Cardiac ventricle fibroblast (primary cell): ENCODE results near the gene CLCN7. TPM values are rescaled to one million over a fixed set of nuclear protein-coding genes. Genes with fewer than 3 reads are reported as not detected.

Experiments
- total RNA-seq: library from RNA; depleted of rRNA; stranded (reverse); fragments of >200 nt; gene quantifications from 2 replicates; pipeline ENCODE4 v1.2.3, GENCODE V29; 2015

CLCN7 gene
- 44.9 and 50.0 TPM in 2 replicates for total RNA-seq

GRCh38 chr16:1474796-1475551 lies at the start of gene CLCN7:
CLCN7 (minus strand) TSS chr16:1475028; CDS start chr16:1474974, 54 bp downstream.

GRCh38 chr16:1492923-1493745 lies 18.3 kb upstream of the CLCN7 start, which contains the start of gene TELO2:
TELO2 (plus strand) TSS chr16:1493360; CDS start chr16:1494282, 922 bp downstream.

GRCh38 chr16:1488619-1489018 lies 13.8 kb upstream of the CLCN7 start, which contains the start of gene PTX4:
PTX4 (minus strand) TSS chr16:1488944; CDS start chr16:1488909, 35 bp downstream.

GRCh38 chr16:1443980-1444729 lies 30.7 kb downstream of the CLCN7 start, which contains the start of gene CCDC154:
CCDC154 (minus strand) TSS chr16:1444556; CDS start chr16:1444322, 234 bp downstream.

GRCh38 chr16:1430759-1431496 lies 43.9 kb downstream of the CLCN7 start, which contains the start of gene PERCC1:
PERCC1 (plus strand) TSS chr16:1431078; CDS start chr16:1432594, 1,516 bp downstream.

GRCh38 chr16:1414532-1415260 lies 60.1 kb downstream of the CLCN7 start, which contains the start of gene UNKL:
UNKL (minus strand) TSS chr16:1414704; CDS start chr16:1414691, 13 bp downstream.

Other genes starting within 250 kb of the CLCN7 start
- 0.15 TPM in 1 of 2 replicates, not detected in the other for gene TPSG1, start 249.8 kb downstream of the CLCN7 start, total RNA-seq
- gene TPSB2, start 244.8 kb downstream of the CLCN7 start, total RNA-seq: not detected in 2 replicates
- gene TPSAB1, start 234.3 kb downstream of the CLCN7 start, total RNA-seq: not detected in 2 replicates
- gene TPSD1, start 219.0 kb downstream of the CLCN7 start, total RNA-seq: not detected in 2 replicates
- gene UBE2I, start 165.4 kb downstream of the CLCN7 start, total RNA-seq: 66.5 and 79.5 TPM in 2 replicates
- gene BAIAP3, start 141.4 kb downstream of the CLCN7 start, total RNA-seq: 0.15 and 0.37 TPM in 2 replicates
- gene TSR3, start 123.2 kb downstream of the CLCN7 start, total RNA-seq: 77.4 and 85.3 TPM in 2 replicates
- gene GNPTG, start 123.1 kb downstream of the CLCN7 start, total RNA-seq: 68.6 and 69.3 TPM in 2 replicates
- 18.3 and 25.6 TPM in 2 replicates for gene UNKL, start 60.3 kb downstream of the CLCN7 start, total RNA-seq
- gene UQCC4, start 54.3 kb downstream of the CLCN7 start, total RNA-seq: 9.3 and 10.5 TPM in 2 replicates
- gene PERCC1, start 44.0 kb downstream of the CLCN7 start, total RNA-seq: not detected in 2 replicates
- gene CCDC154, start 30.5 kb downstream of the CLCN7 start, total RNA-seq: 0.39 TPM in 1 of 2 replicates, not detected in the other
- gene PTX4, start 13.9 kb upstream of the CLCN7 start, total RNA-seq: 0.37 TPM in 1 of 2 replicates, not detected in the other
- gene TELO2, start 18.3 kb upstream of the CLCN7 start, total RNA-seq: 11.5 and 17.0 TPM in 2 replicates
- gene TMEM204, start 58.6 kb upstream of the CLCN7 start, total RNA-seq: 16.8 and 20.5 TPM in 2 replicates
- 14.6 and 23.7 TPM in 2 replicates for gene IFT140, start 137.0 kb upstream of the CLCN7 start, total RNA-seq
- 8.2 and 8.8 TPM in 2 replicates for gene CRAMP1, start 137.3 kb upstream of the CLCN7 start, total RNA-seq
- 24.4 and 30.3 TPM in 2 replicates for gene JPT2, start 203.3 kb upstream of the CLCN7 start, total RNA-seq
- 13.9 and 16.6 TPM in 2 replicates for gene MAPK8IP3, start 231.2 kb upstream of the CLCN7 start, total RNA-seq